Activated CD4-positive, CD25-positive, alpha-beta regulatory T cell treated with anti-CD3 and anti-CD28 coated beads, Interleukin-2, amount 50 U/mL, for 24 hours (primary cell): ENCODE results near the gene GBP3.
"Not testable (repeated sequence)": the region's sequence is repeated elsewhere in the genome, so short reads cannot be mapped to it uniquely, and the experiment has no call there.

ENCODE experiments used
- ATAC-seq, 2 donors: fragments of 150-1000 bp; cut with Tn5 transposase; one replicate each; pipeline ENCODE4 v1.10.0; 2021; ENCODE audit warnings: mild to moderate bottlenecking in 1 of 2, moderate library complexity in 1 of 2

GBP3 gene, protein sequence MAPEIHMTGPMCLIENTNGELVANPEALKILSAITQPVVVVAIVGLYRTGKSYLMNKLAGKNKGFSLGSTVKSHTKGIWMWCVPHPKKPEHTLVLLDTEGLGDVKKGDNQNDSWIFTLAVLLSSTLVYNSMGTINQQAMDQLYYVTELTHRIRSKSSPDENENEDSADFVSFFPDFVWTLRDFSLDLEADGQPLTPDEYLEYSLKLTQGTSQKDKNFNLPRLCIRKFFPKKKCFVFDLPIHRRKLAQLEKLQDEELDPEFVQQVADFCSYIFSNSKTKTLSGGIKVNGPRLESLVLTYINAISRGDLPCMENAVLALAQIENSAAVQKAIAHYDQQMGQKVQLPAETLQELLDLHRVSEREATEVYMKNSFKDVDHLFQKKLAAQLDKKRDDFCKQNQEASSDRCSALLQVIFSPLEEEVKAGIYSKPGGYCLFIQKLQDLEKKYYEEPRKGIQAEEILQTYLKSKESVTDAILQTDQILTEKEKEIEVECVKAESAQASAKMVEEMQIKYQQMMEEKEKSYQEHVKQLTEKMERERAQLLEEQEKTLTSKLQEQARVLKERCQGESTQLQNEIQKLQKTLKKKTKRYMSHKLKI

DNA sequence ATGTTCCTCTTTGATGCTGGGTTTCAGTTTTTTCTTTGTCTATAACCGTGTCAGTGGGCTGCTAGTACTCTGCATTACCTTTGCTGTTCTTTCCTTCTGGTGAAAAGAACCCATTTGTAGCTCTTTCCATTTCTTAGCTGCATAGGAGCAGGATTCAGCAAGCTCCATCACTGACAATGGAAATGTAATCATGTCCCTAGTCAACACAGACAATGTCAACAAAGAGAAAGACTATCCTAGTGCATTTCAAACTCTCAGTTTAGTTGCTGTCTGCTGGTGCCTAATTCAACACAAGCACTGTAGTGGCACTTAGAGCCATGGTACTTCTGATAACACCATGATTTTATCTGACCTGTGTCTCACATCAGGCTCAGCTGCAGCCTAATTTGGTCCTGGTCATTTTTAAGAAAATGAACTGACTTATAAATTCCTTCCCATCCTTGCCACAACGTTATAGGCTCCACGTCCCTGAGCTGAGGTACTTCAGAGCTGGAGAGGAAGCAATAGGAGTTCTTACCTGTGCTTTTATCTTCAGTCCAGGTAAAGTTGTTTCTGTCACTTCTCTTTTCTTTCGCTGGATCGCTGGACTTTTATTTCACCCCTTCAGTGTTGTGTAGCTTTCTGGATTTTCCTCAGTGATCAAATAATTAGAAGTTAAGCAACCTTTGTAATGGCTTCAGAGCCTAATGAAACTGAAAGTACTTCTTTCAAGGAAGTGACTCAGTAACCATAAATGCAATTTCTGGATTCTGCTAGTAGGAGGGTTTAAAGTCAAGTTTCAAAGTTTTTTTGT lies at the start of gene GBP3:
Gene GBP3, minus strand, starts transcription at position 700 of the 793 bp plus-strand sequence. CDS start 2,145 bp downstream, outside the sequence.
- ATAC-seq = peak; percentile 67 to 77

DNA sequence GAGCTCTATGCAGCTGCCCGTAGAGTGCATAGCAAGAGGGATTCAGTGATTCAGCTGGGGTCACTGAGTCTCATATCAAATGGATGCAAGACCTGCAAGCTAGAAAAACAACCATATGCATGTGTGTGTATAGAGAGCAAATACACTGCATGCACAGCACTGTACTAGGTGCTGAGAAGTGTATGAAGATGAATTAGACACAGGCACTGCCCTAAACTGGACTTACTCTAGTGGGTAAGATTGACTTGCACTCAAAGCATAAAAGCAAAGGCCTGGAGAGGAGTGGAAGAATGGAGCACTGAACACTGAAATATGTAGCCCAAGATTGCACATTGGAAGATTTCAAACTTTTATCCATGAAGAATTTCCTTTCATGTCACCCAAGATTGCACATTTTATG lies 47.8 kb upstream of the GBP3 start:
- peak in 1 of 2 donors; percentile 22 for ATAC-seq

DNA sequence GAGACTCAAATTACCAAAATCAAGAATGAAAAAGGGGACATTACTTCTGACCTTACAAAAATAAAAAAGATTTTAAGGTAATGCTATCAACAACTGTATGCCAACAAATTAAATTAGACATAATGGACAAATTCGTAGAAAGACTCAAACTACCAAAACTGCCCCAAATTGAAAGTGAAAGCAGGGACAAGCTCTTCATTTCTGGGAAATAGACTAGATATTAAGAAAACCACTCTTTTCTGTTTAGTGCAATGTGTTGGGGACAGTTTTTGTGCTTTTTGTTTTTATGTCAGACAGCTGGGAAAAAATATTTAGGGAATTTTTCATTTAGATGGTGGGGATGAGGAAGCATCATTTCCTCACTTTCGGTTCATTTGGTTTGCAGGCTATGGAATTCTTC lies 47.3 kb upstream of the GBP3 start:
- no peak for ATAC-seq

DNA sequence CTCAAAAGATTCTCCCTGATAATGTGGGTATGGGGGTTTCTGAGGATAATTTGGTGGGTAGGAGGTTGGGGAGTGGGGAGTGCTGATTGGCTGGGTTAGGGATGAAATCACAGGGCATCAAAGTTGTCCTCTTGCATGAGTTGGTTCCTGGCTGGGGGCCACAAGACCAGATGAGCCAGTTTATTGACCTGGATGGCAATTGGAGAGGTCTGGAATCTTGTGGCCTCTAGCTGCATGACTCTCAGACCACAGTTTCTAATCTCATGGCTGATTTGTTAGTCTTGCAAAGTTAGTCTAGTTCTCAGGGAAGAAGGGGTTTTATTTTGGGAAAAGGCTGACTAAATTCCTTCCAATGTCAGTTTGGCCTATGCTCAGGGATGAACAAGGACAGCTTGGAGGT lies 45.6 kb upstream of the GBP3 start:
- ATAC-seq = no peak

DNA sequence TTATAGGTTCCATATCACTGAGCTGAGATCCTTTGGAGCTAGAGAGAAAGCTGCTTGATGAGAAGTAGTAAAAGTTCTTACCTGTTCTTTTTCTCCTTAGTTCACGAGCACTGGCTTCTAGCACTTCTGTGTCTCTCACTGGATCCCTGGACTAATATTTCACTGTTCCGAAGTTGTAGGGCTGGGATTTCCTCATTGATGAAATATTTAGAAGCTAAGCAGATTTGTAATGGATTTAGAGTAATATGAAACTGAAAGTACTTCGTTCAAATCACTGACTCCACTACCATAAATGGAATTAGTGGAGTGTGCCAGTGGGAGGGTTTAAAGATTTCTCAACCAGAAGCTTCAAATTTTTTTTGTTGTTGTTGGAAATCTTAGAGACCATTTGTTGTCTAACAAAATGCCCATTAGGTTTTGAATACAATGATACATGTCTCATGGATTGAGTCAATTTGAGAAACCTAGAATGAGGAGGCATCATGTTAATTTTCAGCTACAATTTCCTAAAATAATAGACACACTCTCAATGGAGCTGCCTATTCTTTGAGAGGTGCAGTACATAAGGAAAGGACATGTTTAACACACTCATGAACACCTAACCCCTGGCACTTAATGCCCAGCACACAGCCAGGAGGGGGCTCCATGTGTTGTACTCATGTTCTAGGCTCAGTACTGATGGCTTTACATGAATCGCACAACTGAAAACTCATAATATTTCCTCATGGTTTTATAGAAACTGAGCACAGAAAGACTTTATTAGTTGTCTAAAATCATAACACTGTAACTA lies 42.6 kb upstream of the GBP3 start, which contains the start of gene GBP1:
Gene GBP1, minus strand, starts transcription at position 130 of the 790 bp plus-strand sequence. CDS start 1,974 bp downstream, outside the sequence.
- peak; percentile 68 to 70 for ATAC-seq

DNA sequence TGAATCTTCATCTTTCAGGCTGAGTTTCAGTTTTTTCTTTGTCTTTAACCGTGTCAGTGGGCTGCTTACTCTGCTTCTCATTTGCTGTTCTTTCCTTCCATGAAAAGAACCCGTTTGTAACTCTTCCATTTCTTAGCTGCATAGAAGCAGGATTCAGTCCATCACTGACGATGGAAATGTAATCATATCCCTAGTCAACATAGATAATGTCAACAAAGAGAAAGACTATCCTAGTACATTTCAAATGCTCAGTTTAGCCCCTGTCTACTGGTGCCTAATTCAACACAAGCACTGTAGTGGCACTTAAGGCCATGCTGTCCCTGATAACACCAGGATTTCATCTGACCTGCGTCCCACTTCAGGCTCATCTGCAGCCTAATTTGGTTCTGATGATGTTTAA lies 42.0 kb upstream of the GBP3 start:
- peak; percentile 28 to 29 for ATAC-seq

DNA sequence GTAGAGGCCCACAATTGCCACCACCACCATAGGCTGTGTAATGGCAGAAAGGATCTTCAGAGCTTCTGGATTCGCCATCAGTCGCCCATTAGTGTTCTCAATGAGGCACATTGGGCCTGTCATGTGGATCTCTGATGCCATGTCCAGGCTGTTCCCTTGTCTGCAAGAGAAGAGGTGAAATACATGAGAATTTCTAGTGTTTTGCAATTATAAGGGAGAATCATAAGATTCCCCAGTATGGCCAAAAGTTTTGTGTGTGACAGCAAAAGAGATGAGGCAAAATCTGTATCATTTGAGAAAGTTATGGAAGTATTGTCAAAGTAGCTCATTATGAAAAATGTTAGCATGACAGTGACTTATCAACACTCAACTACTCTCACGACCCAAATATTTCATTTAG lies 40.4 kb upstream of the GBP3 start:
- ATAC-seq = no peak

DNA sequence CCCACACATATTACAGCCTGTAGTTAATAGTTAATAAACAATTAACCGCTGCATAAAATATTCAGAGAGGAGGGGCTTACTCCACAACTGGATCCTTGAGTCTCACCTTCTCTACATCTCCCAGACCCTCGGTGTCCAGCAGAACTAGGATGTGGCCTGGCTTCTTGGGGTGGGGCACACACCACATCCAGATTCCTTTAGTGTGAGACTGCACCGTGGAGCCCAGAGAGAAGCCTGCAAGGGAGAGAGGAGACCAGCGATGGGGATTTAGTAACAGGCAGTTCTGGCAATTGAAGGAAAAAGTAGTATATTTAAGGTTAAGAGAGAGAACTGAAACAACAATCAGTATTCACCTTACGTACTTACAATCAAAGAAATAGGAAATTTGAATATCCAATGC lies 37.4 kb upstream of the GBP3 start:
- no peak for ATAC-seq

DNA sequence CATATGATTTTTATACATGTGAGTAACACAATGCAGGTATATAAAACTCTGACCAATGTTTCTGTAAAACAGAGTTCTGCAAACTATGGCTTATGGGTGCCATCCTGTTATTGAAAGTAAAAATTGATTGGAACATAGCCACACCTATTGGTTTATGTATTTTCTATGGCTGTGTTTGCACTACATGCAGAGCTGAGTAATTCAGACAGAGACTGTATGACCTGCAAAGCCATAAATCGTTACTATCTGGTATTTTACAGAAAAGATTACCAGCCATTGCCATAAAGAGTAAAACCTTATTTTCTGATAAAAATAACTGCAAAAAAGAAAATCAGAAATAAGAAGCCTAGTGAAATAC lies 29.3 kb upstream of the GBP3 start:
- no peak for ATAC-seq

DNA sequence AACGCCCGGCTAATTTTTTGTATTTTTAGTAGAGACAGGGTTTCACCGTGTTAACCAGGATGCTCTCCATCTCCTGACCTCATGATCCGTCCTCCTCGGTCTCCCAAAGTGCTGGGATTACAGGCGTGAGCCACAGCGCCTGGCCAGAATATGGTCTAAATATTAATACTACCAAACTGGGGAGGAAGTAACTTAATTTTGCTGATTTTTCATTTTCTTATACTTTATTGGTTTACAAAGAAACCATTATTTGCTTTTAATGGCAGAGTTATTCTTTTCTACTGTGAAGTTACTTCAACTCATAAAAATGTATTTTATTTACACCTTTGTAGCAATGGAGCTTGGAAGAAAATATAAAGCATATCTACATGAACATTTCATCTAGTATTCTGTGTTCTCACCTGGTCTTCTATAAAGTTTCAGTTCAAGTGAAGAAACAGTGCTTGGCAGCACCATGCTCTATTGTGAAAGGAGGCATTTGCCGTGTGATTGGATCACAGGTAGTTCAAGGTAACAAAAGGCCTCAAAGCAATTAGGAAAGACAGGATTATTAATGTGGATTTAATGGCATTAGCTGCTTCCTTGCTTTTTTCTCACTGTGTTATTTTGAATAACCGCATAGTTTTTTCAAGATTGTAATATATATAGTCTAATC lies 28.8 kb upstream of the GBP3 start:
- no peak for ATAC-seq

DNA sequence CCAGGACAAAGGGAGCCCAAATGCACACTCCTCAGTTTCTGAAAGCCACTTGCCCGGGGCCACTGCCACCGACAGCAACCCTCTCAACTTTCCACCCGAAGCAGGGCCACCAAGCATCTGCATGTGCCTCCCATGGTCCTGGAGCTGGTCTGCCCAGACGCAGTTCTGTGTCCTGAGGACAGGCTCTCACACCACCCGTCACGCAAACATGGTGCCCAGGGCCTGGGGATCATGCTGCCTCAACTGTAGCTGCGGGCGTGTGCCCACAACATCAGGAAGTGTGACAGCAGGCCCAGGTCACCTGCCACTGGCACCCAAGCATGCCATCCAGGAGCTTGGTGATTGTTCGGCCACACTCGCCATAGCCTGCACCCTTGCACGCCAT lies 28.0 kb upstream of the GBP3 start:
- no peak for ATAC-seq

DNA sequence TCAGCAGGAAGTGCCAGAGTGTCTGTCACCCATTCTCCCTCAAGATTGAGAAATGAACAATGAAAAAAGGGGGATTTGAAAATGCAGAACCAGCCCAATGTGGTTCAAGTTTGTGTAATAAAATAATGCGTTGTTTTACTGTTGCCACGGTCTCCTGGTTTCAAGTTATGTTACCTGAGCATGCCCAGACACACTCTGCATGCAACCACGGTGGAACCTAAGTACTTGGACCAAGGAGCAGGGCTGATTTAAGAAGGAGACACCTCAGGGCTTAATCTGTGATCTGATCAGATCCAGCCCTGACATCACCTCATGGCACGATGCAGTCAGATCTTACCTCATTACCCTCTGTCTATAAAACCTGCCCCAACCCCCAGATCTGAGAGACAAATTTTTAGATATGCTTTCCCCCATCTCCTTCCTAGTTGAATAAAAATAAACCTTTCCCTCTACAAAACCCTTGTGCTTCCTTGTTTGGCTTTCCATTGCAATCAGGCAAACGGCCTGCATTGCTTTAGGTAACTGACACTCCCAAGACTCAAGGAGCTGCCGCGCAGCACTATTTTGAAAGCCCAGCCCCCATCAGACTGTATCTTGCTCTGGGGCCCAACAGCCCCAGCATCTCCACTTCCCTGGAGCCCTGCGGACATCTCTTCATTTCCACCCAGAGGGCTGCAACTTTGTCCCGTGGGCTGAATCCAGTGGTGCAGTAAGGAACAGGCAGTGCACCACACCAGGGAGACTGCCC lies 27.4 kb upstream of the GBP3 start:
- ATAC-seq = not testable (repeated sequence)

DNA sequence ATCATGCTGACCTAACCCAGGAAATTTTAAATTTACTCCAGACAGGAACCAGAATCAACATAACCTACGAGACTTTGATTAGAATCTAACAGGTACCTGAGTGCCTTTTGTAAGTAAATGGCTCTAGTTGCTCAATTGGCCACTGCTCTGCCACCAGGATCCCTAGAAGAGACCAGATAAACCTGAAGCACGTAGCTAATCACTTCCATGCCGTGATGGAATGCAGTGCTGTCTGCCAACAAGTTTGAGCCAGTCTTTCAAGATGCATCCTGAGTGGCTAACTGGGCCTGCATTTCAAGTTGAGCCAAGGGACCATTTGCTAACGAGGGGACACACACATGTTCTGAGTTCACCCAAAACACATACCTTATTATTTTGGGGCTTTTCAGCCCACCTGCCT lies 26.5 kb upstream of the GBP3 start:
- not testable (repeated sequence) for ATAC-seq

DNA sequence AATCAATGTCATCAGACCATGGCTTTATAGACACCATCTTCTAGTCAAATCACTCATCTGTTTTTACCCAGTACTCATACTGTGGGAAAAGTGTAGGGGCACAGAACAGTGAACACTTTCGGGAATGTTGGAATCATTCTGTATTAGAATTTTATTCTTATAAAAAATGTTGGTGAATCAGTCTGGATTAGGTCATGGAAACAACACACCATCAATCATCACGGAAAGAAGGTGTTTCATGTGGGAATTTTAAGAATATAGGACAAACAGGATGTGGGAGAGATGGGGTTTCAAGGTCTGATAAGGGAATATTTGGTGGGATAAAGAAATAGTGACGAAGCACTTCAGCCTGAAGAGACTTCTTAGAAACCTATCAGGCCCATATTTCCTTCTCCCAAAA lies 25.1 kb upstream of the GBP3 start:
- no peak for ATAC-seq

DNA sequence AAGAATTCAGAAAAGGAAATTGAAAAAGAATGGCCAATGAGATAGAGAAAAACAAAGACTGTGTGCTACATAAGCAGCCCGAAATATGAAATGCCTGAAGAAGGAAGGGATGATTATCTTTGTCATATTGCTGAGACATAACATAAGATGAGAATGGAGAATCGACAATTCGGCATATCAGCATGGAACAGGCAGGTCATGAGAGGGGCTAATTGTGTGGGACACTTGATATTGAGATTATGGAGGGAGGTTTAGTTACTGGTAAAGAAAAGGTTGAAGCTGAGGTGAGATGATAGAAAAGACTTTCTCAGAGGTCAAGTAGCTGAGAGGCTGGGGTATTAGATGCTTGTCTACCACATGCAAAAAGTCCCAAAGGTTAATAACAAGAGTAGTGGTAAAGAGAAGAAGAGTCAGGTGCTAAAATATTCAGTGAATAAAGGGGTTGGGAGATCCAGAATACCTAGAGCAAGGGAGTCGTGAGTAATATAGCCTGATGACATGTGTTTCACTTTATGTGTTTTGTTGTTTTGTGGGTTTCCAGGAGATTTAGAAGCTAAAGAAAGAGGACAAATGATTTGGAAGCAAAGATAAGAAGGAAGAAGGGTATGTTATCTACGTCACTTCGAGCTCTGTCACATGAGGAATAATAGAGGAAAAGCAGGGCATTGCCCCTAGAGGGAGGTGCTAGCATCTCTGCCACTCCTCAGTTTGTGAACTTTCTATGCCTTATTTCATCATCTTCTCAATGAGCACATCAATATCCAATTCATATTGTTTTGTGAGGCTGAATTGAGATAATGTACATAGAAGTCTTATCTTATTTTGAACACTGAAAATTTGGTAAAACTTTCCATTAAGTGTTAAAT lies 23.9 kb upstream of the GBP3 start:
- ATAC-seq = peak; percentile 97 to 98

DNA sequence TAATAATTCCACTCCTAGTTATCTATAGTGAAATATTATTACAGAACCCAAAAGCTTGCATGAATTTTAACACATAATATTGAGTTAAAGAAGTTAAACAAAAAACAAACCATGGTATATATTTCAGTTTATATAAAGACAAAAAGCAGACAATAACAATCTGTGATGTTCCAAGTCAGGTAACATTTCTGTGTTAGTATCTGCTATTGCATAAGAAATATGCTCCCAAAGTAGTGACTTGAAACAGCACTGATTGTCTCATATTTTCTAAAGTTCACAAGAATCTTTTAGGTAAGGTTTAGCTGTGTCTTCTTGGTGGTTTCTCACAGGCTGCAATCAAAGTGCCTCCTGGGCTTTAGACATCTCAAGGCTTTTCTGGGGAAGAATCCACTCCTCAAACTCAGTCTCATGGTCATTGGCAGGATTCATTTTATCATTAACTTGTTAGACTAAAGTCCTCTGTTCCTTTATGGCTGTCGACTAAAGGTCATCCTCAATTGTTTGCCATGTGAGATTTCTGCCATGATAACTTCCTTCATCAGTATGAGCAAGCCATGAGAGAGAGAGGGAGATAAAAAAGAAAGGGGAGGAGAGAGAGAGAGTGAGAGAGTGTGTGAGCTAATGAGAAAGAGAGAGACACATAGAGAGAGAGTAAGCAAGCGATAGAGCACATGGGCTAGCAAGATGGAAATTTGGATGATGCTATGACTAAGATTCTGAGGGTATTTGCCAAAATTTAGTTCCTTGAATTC lies 22.5 kb upstream of the GBP3 start:
- ATAC-seq = no peak

DNA sequence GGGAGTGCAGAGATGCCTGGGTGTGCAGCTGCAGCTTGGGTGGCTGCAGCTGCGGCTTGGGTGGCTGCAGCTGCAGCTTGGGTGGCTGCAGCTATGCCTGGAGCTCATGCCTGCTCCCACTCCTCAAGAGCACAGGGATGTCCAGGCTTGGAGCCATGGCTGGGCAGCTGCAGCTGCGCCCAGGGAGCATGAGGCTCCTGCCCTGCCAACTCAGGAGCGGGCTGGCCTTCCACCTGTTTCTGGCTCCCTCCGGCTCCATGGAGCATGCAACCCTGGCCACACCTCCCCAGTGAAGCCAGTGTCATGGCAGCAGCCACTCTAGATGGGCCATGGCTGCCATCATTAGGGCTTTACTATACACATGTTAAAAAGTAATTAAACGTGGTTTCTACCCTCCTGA lies 21.3 kb upstream of the GBP3 start:
- ATAC-seq = no peak

DNA sequence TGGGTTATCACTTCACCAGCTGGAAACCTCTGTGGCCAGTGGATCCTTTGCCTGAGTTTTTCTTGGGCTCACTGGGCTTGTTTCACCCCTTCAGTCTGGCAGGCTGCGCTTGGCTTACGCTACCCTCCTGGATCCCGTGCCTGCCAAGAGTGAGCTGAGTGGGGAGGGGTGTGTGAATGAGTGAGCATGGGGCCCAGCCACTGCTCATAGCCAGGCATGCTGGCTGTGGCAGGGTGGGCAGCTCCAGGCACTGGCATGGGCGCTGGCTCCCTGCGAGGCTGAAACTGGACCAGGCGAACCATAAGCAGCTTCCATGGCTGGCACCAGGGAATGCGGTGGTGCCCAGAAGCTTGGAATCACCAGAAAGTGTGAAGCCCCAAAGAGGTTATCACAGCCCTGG lies 19.8 kb upstream of the GBP3 start:
- ATAC-seq = no peak

DNA sequence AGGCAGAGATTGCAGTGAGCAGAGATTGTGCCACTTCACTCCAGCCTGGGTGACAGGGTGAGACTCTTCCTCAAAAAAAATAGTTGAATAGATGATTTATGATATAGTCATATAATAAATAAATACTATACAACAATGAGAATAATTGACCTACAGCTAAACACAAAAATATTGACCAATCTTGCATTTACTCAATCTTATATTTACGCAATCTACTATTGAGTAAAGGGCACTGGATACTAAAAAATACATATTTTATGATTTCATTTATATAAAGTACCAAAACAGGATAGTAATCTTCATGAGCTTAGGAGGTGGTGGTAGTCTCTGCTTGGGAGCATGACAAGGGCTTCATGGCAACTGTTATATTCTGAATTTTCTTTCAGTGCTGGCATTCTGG lies 19.1 kb upstream of the GBP3 start:
- ATAC-seq = no peak
